ENCODE data around the gene MORC1.

DNA sequence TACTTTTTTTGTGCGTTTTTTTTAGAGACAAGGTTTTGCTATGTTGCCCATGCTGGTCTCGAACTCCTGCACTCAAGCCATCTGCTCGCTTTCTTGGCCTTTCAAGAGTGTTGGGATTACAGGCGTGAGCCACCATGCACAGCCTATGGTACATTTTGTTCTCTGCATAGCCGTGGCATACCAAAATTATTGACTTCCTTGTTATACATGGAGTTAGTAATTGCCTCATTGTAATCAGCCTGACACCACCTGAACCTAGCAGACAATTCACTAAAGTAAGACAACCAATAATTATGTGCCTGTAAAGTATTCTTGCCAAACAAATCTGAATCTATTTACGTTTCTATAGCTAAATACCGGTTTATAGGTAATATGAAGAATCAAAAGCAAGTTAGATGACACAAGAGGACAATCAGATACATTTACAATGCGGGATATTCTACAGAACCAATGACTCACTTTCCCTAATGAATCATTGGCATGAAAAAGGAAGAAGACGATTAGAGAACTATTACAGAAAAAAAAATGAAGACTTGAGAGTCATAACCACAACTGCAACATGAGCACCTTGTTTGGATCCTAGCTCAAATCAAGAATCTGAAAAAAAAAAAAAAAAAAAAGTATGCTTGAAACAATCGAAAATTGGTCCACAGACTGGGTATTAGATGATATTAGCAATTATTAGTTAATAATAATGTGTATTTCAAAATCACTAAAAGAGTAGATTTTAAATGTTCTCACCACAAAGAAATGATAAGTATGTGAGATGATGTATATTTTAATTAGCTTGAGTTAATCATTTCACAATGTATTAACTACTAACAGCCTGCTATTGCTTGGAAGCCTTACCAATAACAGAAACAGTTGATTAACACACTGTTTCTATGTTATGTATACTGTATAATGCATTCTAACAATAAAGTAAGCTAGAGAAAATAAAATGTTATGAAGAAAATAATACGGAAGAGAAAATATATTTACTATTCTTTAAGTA, 171.3 kb downstream of the MORC1 start:
- TF ChIP-seq, protein P1, sequence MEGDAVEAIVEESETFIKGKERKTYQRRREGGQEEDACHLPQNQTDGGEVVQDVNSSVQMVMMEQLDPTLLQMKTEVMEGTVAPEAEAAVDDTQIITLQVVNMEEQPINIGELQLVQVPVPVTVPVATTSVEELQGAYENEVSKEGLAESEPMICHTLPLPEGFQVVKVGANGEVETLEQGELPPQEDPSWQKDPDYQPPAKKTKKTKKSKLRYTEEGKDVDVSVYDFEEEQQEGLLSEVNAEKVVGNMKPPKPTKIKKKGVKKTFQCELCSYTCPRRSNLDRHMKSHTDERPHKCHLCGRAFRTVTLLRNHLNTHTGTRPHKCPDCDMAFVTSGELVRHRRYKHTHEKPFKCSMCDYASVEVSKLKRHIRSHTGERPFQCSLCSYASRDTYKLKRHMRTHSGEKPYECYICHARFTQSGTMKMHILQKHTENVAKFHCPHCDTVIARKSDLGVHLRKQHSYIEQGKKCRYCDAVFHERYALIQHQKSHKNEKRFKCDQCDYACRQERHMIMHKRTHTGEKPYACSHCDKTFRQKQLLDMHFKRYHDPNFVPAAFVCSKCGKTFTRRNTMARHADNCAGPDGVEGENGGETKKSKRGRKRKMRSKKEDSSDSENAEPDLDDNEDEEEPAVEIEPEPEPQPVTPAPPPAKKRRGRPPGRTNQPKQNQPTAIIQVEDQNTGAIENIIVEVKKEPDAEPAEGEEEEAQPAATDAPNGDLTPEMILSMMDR (IDR thresholded peaks at IDR 0.05; ENCODE audit: poor library complexity, severe bottlenecking), result no peak
- TF ChIP-seq, protein P2, sequence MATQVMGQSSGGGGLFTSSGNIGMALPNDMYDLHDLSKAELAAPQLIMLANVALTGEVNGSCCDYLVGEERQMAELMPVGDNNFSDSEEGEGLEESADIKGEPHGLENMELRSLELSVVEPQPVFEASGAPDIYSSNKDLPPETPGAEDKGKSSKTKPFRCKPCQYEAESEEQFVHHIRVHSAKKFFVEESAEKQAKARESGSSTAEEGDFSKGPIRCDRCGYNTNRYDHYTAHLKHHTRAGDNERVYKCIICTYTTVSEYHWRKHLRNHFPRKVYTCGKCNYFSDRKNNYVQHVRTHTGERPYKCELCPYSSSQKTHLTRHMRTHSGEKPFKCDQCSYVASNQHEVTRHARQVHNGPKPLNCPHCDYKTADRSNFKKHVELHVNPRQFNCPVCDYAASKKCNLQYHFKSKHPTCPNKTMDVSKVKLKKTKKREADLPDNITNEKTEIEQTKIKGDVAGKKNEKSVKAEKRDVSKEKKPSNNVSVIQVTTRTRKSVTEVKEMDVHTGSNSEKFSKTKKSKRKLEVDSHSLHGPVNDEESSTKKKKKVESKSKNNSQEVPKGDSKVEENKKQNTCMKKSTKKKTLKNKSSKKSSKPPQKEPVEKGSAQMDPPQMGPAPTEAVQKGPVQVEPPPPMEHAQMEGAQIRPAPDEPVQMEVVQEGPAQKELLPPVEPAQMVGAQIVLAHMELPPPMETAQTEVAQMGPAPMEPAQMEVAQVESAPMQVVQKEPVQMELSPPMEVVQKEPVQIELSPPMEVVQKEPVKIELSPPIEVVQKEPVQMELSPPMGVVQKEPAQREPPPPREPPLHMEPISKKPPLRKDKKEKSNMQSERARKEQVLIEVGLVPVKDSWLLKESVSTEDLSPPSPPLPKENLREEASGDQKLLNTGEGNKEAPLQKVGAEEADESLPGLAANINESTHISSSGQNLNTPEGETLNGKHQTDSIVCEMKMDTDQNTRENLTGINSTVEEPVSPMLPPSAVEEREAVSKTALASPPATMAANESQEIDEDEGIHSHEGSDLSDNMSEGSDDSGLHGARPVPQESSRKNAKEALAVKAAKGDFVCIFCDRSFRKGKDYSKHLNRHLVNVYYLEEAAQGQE (IDR thresholded peaks at IDR 0.05; ENCODE audit: borderline replicate concordance), result no peak
- no peak for TF ChIP-seq MXI1 (conservative IDR thresholded peaks at IDR 0.05; ENCODE audit: poor library complexity, severe bottlenecking)
